H1 (cell line): ENCODE measurements around the gene PNISR. TPM values are rescaled to one million over a fixed set of nuclear protein-coding genes. Genes with fewer than 3 reads are reported as not detected.
A peak's percentile ranks its signal among the peaks of the same experiment; 100 is the strongest.

ENCODE experiments used
- CTCF ChIA-PET: fragments of 300-600 bp; sonication (Branson Sonifier 250); formaldehyde crosslinking; loops from one replicate; lab custom pipeline; 2021; ENCODE audit not compliant: partially characterized antibody; lab: Charles Lee
- POLR2A ChIA-PET: fragments of 300-600 bp; sonication (Branson Sonifier 250); formaldehyde crosslinking; loops from one replicate; lab custom pipeline; 2021; ENCODE audit warnings: inconsistent platforms; ENCODE audit not compliant: partially characterized antibody; lab: Charles Lee
- DNase-seq, 2 experiments: peaks; one replicate each; pipeline versions ENCODE4 v3.0.0 to v3.0.0-alpha.2; 2010 to 2022; ENCODE audit warnings: low spot score in 2 of 2, low read depth in 1 of 2, mixed read lengths in 1 of 2
- FAIRE-seq: peaks from 2 replicates; lab custom pipeline; 2011; peaks lifted over from hg19 to GRCh38; lab: Jason Lieb, UNC
- H2AFZ ChIP-seq: 2 replicates; pipeline ENCODE4 v1.8.1; 2012; ENCODE audit warnings: low read length, inconsistent platforms
- H2AK5ac ChIP-seq: 2 replicates; pipeline ENCODE4 v1.6.1; 2013; ENCODE audit warnings: low read depth, low read length
- H2BK120ac ChIP-seq: replicated peaks from 2 replicates; pipeline ENCODE3; 2013; ENCODE audit warnings: low read depth, low read length, inconsistent platforms
- H2BK12ac ChIP-seq: 2 replicates; pipeline ENCODE4 v1.6.1; 2013; ENCODE audit warnings: low read depth, low read length
- H2BK15ac ChIP-seq: 2 replicates; pipeline ENCODE4 v1.6.1; 2013; ENCODE audit warnings: low read length
- H2BK20ac ChIP-seq: 2 replicates; pipeline ENCODE4 v1.6.1; 2013; ENCODE audit warnings: low read length
- H2BK5ac ChIP-seq: 2 replicates; pipeline ENCODE4 v1.6.1; 2013; ENCODE audit warnings: low read depth, low read length
- H3K14ac ChIP-seq: 2 replicates; pipeline ENCODE4 v1.6.1; 2013; ENCODE audit warnings: inconsistent platforms; ENCODE audit not compliant: insufficient read length
- H3K18ac ChIP-seq: 2 replicates; pipeline ENCODE4 v1.6.1; 2013; ENCODE audit warnings: low read length; ENCODE audit errors: extremely low read depth
- H3K23ac ChIP-seq: 2 replicates; pipeline ENCODE4 v1.6.1; 2013; ENCODE audit warnings: inconsistent platforms; ENCODE audit not compliant: insufficient read length
- H3K23me2 ChIP-seq: 2 replicates; pipeline ENCODE4 v1.6.1; 2013; ENCODE audit warnings: low read depth, low read length
- H3K27ac ChIP-seq: 2 replicates; pipeline ENCODE4 v1.6.1; 2011; ENCODE audit warnings: low read depth, low read length, inconsistent platforms
- H3K27me3 ChIP-seq, 4 experiments: replicated peaks in 1 of 4; 1 replicate in 1 of 4; 2 replicates in 3 of 4; pipeline versions ENCODE4 v1.6.1 to v1.8.1; 2011 to 2013; ENCODE audit warnings: low read length in 3 of 4, mild to moderate bottlenecking in 3 of 4, inconsistent platforms in 2 of 4, mixed read lengths in 2 of 4, moderate library complexity in 1 of 4; ENCODE audit not compliant: control insufficient read depth in 3 of 4, insufficient read depth in 3 of 4; ENCODE audit errors: extremely low read depth in 1 of 4
- H3K36me3 ChIP-seq, 4 experiments: 2 replicates each; pipeline versions ENCODE4 v1.6.1 to v1.8.1; 2011 to 2013; ENCODE audit warnings: mild to moderate bottlenecking in 4 of 4, low read length in 3 of 4, moderate library complexity in 2 of 4, control low read depth in 1 of 4, inconsistent platforms in 1 of 4; ENCODE audit not compliant: insufficient read depth in 4 of 4, control insufficient read depth in 2 of 4
- H3K4ac ChIP-seq: replicated peaks from 2 replicates; pipeline ENCODE3; 2013; ENCODE audit warnings: low read length, low read depth, mixed read lengths, inconsistent platforms; ENCODE audit not compliant: insufficient read length
- H3K4me1 ChIP-seq, 4 experiments: replicated peaks in 1 of 4; 1 replicate in 1 of 4; 2 replicates in 3 of 4; pipeline versions ENCODE4 v1.6.1 to v1.8.1; 2011 to 2013; ENCODE audit warnings: low read length in 3 of 4, inconsistent platforms in 2 of 4, mixed read lengths in 1 of 4; ENCODE audit not compliant: insufficient read depth in 4 of 4, control insufficient read depth in 3 of 4
- H3K4me2 ChIP-seq, 2 experiments: 2 replicates each; pipeline versions ENCODE4 v1.6.1 to v1.8.1; 2011 to 2013; ENCODE audit warnings: low read depth in 2 of 2, low read length in 2 of 2, control low read depth in 1 of 2, inconsistent platforms in 1 of 2, mild to moderate bottlenecking in 1 of 2; ENCODE audit not compliant: insufficient read depth in 1 of 2
- H3K4me3 ChIP-seq, 4 experiments: fragments of 200-600, 300-600 bp in 1 of 4; sonication (generic), shearing (Covaris generic), sonication (Bioruptor Twin) in 1 of 4; 2 replicates each; pipeline versions ENCODE4 v1.5.1 to v1.8.1; 2011 to 2016; ENCODE audit warnings: low read length in 4 of 4, low read depth in 3 of 4, control low read depth in 2 of 4, inconsistent platforms in 2 of 4, mild to moderate bottlenecking in 2 of 4, mixed read lengths in 1 of 4, moderate library complexity in 1 of 4; ENCODE audit not compliant: insufficient read depth in 2 of 4; ENCODE audit errors: extremely low read depth in 1 of 4
- H3K56ac ChIP-seq: replicated peaks from 2 replicates; pipeline ENCODE3; 2013; ENCODE audit warnings: low read depth, mild to moderate bottlenecking, mixed read lengths, low read length, inconsistent platforms; ENCODE audit not compliant: insufficient read length
- H3K79me1 ChIP-seq: 2 replicates; pipeline ENCODE4 v1.6.1; 2013; ENCODE audit warnings: low read depth, low read length, control low read depth
- H3K79me2 ChIP-seq, 2 experiments: 2 replicates each; pipeline versions ENCODE4 v1.6.1 to v1.8.1; 2012 to 2013; ENCODE audit warnings: low read length in 2 of 2, mild to moderate bottlenecking in 2 of 2, inconsistent platforms in 1 of 2; ENCODE audit not compliant: insufficient read depth in 2 of 2, control insufficient read depth in 1 of 2
- H3K9ac ChIP-seq, 4 experiments: replicated peaks in 1 of 4; 1 replicate in 1 of 4; 2 replicates in 3 of 4; pipeline versions ENCODE4 v1.6.1 to v1.8.1; 2011 to 2013; ENCODE audit warnings: low read depth in 3 of 4, low read length in 3 of 4, control low read depth in 2 of 4, mild to moderate bottlenecking in 2 of 4, moderate library complexity in 2 of 4, inconsistent platforms in 1 of 4; ENCODE audit errors: extremely low read depth in 1 of 4
- H3K9me3 ChIP-seq, 2 experiments: 2 replicates each; pipeline versions ENCODE4 v1.6.1 to v1.8.1; 2012 to 2013; ENCODE audit warnings: mild to moderate bottlenecking in 2 of 2, moderate library complexity in 2 of 2, control low read depth in 1 of 2, inconsistent platforms in 1 of 2, low read depth in 1 of 2, low read length in 1 of 2, mixed read lengths in 1 of 2; ENCODE audit not compliant: insufficient read depth in 2 of 2
- H4K20me1 ChIP-seq, 2 experiments: replicated peaks in 1 of 2; 2 replicates each; pipeline versions ENCODE3 to v1.8.1; 2011 to 2013; ENCODE audit warnings: inconsistent platforms in 2 of 2, low read length in 2 of 2, mild to moderate bottlenecking in 1 of 2; ENCODE audit not compliant: insufficient read depth in 2 of 2, control insufficient read depth in 1 of 2
- H4K5ac ChIP-seq: 2 replicates; pipeline ENCODE4 v1.6.1; 2013; ENCODE audit warnings: low read length, low read depth, mixed read lengths, inconsistent platforms; ENCODE audit not compliant: insufficient read length
- H4K8ac ChIP-seq: 2 replicates; pipeline ENCODE4 v1.8.0; 2013; ENCODE audit warnings: mild to moderate bottlenecking, moderate library complexity, low read length, inconsistent platforms; ENCODE audit not compliant: insufficient read depth; ENCODE audit errors: extremely low read depth
- H4K91ac ChIP-seq: replicated peaks from 2 replicates; pipeline ENCODE3; 2013; ENCODE audit warnings: low read length, mixed read lengths, inconsistent platforms; ENCODE audit not compliant: insufficient read length
- CREB1 ChIP-seq: IDR thresholded peaks from 2 replicates; pipeline ENCODE4 v1.6.1; 2012; ENCODE audit warnings: inconsistent platforms
- FOSL1 ChIP-seq: IDR thresholded peaks from 2 replicates; pipeline ENCODE4 v1.6.1; 2011; ENCODE audit warnings: mild to moderate bottlenecking, low read depth, low read length, moderate library complexity; ENCODE audit not compliant: insufficient read depth
- GABPA ChIP-seq: IDR thresholded peaks from 2 replicates; pipeline ENCODE4 v1.6.1; 2011; ENCODE audit warnings: mild to moderate bottlenecking, low read length, moderate library complexity, borderline replicate concordance; ENCODE audit not compliant: insufficient read depth
- JUN ChIP-seq: IDR thresholded peaks from 2 replicates; pipeline ENCODE4 v1.6.1; 2011; ENCODE audit warnings: low read depth, mild to moderate bottlenecking, improper control_type of control experiment, low read length
- KDM4A ChIP-seq: IDR thresholded peaks from one replicate; pipeline ENCODE4 v1.7.1; 2012; ENCODE audit warnings: low read depth, mild to moderate bottlenecking, moderate library complexity, low read length, inconsistent platforms; ENCODE audit not compliant: severe bottlenecking
- KDM5A ChIP-seq: fragments of 200-600 bp; IDR thresholded peaks from 2 replicates; pipeline ENCODE4 v1.7.1; 2012; ENCODE audit warnings: mild to moderate bottlenecking, low read length, inconsistent platforms, mixed read lengths
- PHF8 ChIP-seq: fragments of 200-600 bp; sonication (generic); conservative IDR thresholded peaks from 2 replicates; pipeline ENCODE4 v1.7.1; 2012; ENCODE audit warnings: low read depth, mild to moderate bottlenecking, inconsistent platforms, low read length, moderate library complexity
- RAD21 ChIP-seq, 2 experiments: IDR thresholded peaks in 1 of 2; conservative IDR thresholded peaks in 1 of 2; 2 replicates each; pipeline ENCODE4 v1.6.1; 2011; ENCODE audit warnings: low read depth in 2 of 2, low read length in 2 of 2, improper control_type of control experiment in 1 of 2, inconsistent platforms in 1 of 2, mild to moderate bottlenecking in 1 of 2, moderate library complexity in 1 of 2
- RFX5 ChIP-seq: IDR thresholded peaks from 2 replicates; pipeline ENCODE4 v1.6.1; 2011; ENCODE audit warnings: low read depth, low read length, improper control_type of control experiment, borderline replicate concordance
- RXRA ChIP-seq: IDR thresholded peaks from 2 replicates; pipeline ENCODE4 v1.6.1; 2011; ENCODE audit warnings: low read depth, mild to moderate bottlenecking, low read length, moderate library complexity; ENCODE audit not compliant: insufficient read depth
- SIRT6 ChIP-seq: IDR thresholded peaks from one replicate; pipeline ENCODE4 v1.7.1; 2012; ENCODE audit warnings: low read length, inconsistent platforms
- SRF ChIP-seq: IDR thresholded peaks from 2 replicates; pipeline ENCODE4 v1.6.1; 2011; ENCODE audit warnings: mild to moderate bottlenecking, low read depth, low read length, moderate library complexity
- TCF12 ChIP-seq: IDR thresholded peaks from 2 replicates; pipeline ENCODE4 v1.6.1; 2011; ENCODE audit warnings: low read depth, mild to moderate bottlenecking, low read length
- ZNF274 ChIP-seq: IDR thresholded peaks from 2 replicates; pipeline ENCODE4 v1.7.0; 2012; ENCODE audit warnings: low read length, borderline replicate concordance; ENCODE audit errors: extremely low read depth
- WGBS, 2 experiments: shearing (Covaris generic) in 1 of 2; methylation state at CpG; one replicate each; pipeline versions ENCODE4 v1.1.6 to v1.1.7; 2013 to 2015; ENCODE audit warnings: low lambda C conversion rate in 2 of 2, mixed read lengths in 2 of 2, inconsistent platforms in 1 of 2, low coverage in 1 of 2, missing lambda C conversion rate in 1 of 2; ENCODE audit not compliant: insufficient replicate concordance in 2 of 2, insufficient coverage in 1 of 2, insufficient read length in 1 of 2; ENCODE audit errors: extremely low coverage in 1 of 2, missing lambda C conversion rate in 1 of 2; 5-methylcytosine and 5-hydroxymethylcytosine counted together
- polyA plus RNA-seq, 7 experiments: library from polyadenylated mRNA; depleted of rRNA in 3 of 7; stranded (reverse) in 5 of 7; unstranded in 2 of 7; fragments of >200 nt in 5 of 7; fragments of 200-250 nt in 2 of 7; gene quantifications; 1 replicate in 5 of 7; 2 replicates in 1 of 7; 4 replicates in 1 of 7; pipeline versions ENCODE4 v1.2.1 to v1.2.3, GENCODE V29; 2011 to 2013; ENCODE audit warnings: missing spikeins in 2 of 7, mixed read lengths in 2 of 7
- total RNA-seq: library from RNA; stranded (reverse); fragmentation: NEBNext Ultra II Directional; extraction: Animal tissue kit (Norgen Biotek cat#: 25700); gene quantifications from 2 replicates; pipeline ENCODE4 v1.2.1, GENCODE V29; 2021

Gene PNISR
- total and polyA plus RNA-seq, 2 of the 8 experiments (the other 6 are each of a cell fraction or from before 2014, with no cell fraction given) = 41.1 to 134 TPM

DNA sequence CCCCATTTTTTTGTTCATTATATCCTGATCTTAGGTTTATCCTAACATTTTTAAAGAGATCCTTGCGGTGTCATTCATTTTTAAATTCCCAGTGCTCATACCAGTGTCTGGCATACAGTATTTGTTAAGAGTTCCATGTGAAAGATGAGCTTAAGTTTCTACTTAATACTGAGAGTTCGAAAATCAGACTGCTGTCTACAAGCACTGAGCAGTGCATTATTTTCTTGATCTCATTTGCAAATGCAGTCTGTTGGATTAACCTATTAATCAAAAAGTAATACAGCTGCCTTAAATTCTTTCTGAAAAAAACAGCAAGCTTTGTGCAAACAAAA, 31.8 kb downstream of the PNISR start:
- peak overlapping the region; percentile 54 for H2AFZ ChIP-seq
- FAIRE-seq = no peak
- no peak overlapping the region for H4K8ac ChIP-seq
- no peak for TF ChIP-seq RXRA
- TF ChIP-seq KDM5A = no peak
- TF ChIP-seq FOSL1 = no peak
- no peak for TF ChIP-seq RAD21 (IDR thresholded peaks at IDR 0.05 in 1 of 2, conservative IDR thresholded peaks at IDR 0.05 in 1 of 2; ENCODE audit: low read depth in 2 of 2, low read length in 2 of 2)
- no peak for TF ChIP-seq KDM4A
- TF ChIP-seq JUN = no peak
- TF ChIP-seq PHF8 = no peak
- no peak for TF ChIP-seq SRF
- TF ChIP-seq SIRT6 = no peak
- TF ChIP-seq TCF12 = no peak
- no peak for TF ChIP-seq ZNF274
- TF ChIP-seq RFX5 = no peak
- no peak for TF ChIP-seq CREB1
- no peak for TF ChIP-seq GABPA

More for the DNA sequence above, 31.8 kb downstream of the PNISR start:
- DNase-seq = no peak
- Histone ChIP-seq H3K18ac (no peak overlapping the region; the same call in 1 of the 2 replicates), H3K4me3 (peak overlapping the region; percentile 77 to 86 (median 82)), H3K4me1 (no peaks in the 10 kb centered on the region), H3K36me3 (peaks cover 0 to 7% (median 0%) of the 10 kb centered on the region in 4 experiments; a peak in 1 of 8 replicates), H2BK5ac (peak overlapping the region; percentile 91), H3K79me1 (no peaks in the 10 kb centered on the region), H2BK15ac (no peak overlapping the region), H3K9me3 (no peaks in the 10 kb centered on the region), H3K4ac (peak overlapping the region; percentile 48), H3K56ac (no peak overlapping the region), H2BK12ac (no peak overlapping the region), H4K20me1 (no peaks in the 10 kb centered on the region), H3K23ac (no peak overlapping the region), H2BK20ac (no peak overlapping the region), H3K23me2 (no peaks in the 10 kb centered on the region), H2AK5ac (no peak overlapping the region), H3K27ac (peak overlapping the region; percentile 83), H3K27me3 (no peaks in the 10 kb centered on the region), H3K14ac (no peak overlapping the region), H4K91ac (no peak overlapping the region), H4K5ac (peak overlapping the region; percentile 20), H3K4me2 (peak overlapping the region; percentile 76 to 83), H3K79me2 (no peaks in the 10 kb centered on the region), H2BK120ac (no peak overlapping the region), H3K9ac (peak overlapping the region; percentile 80 to 95 (median 90))
- ChIA-PET CTCF (interaction anchor here (1.0 to 6.2 kb wide), 6 partner anchors 12 to 112 kb away, joined by 3 to 65 read pairs (median 8); no protein-coding TSS in a partner anchor), POLR2A (interaction anchor here (0.6 to 5.4 kb wide), 34 partner anchors 8 to 1434 kb away, joined by 3 to 79 read pairs (median 4); partner anchors contain the start of genes CCNC, FAXC and PNISR)
- 50% methylated on average over 2 of the region's 2 CpGs; no CpG with 5 or more reads in 1 of the 2 experiments for WGBS, 2 experiments
